ENCODE results near the gene MYRIP.

The MYRIP gene

DNA sequence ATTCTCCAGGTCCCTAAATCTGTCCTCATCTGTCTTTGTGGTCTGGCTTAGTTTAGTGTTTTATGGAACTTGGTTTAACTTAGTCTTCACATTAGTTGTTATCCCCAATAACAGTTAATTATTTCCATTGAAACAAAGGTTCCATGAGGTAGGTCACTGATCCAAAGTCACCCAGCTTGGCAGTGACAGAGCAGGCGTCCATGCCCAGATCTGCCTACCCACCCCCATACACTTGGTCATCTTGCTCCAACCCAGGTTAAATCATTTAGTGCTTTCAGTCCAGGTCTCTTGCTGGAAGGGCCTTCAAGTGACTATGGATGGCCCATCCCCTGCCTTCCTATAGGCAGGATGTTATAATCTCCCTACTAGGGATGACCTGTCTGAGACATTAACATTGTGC, 127.4 kb downstream of the MYRIP start:
- no peak overlapping the region for H2AFZ ChIP-seq (ENCODE audit: low read depth, low read length, severe bottlenecking)

DNA sequence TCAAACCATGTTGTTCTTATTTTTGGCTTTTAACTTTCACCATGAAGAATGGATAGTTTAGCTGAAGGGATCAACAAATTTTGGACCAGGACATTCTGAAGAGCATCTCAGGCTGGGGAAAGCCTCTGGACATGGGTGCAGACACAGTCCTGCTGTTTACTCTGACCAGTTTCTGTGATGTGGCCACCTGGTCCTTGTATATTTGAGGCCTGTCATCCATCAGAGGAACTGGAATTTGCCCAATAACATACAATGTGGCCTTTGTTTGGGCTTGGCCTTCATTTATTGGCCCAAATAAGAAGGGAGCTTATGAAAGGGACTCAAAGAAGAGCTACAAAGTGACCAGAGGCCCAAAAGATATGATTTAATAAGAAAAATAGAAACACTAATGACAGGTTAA, 127.9 kb downstream of the MYRIP start:
- no peak overlapping the region for H3K27ac ChIP-seq (ENCODE audit: low read depth, low read length)
- TF ChIP-seq EZH2phosphoT487 (conservative IDR thresholded peaks at IDR 0.05; ENCODE audit: low read length) = no peak
- TF ChIP-seq, protein P1, sequence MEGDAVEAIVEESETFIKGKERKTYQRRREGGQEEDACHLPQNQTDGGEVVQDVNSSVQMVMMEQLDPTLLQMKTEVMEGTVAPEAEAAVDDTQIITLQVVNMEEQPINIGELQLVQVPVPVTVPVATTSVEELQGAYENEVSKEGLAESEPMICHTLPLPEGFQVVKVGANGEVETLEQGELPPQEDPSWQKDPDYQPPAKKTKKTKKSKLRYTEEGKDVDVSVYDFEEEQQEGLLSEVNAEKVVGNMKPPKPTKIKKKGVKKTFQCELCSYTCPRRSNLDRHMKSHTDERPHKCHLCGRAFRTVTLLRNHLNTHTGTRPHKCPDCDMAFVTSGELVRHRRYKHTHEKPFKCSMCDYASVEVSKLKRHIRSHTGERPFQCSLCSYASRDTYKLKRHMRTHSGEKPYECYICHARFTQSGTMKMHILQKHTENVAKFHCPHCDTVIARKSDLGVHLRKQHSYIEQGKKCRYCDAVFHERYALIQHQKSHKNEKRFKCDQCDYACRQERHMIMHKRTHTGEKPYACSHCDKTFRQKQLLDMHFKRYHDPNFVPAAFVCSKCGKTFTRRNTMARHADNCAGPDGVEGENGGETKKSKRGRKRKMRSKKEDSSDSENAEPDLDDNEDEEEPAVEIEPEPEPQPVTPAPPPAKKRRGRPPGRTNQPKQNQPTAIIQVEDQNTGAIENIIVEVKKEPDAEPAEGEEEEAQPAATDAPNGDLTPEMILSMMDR (IDR thresholded peaks at IDR 0.05; ENCODE audit: insufficient read depth, low read length, poor library complexity, severe bottlenecking) = no peak
- no peaks in the 10 kb centered on the region for H3K27me3 ChIP-seq (ENCODE audit: low read length)
- H3K9ac ChIP-seq (ENCODE audit: low read length) = no peak overlapping the region
- no peaks in the 10 kb centered on the region for H4K20me1 ChIP-seq (ENCODE audit: low read depth, low read length)
- H3K4me2 ChIP-seq (ENCODE audit: low read depth, low read length, poor library complexity, severe bottlenecking) = no peak overlapping the region
- H3K4me3 ChIP-seq (ENCODE audit: insufficient read depth, low read length, poor library complexity, severe bottlenecking) = no peak overlapping the region
- no peaks in the 10 kb centered on the region for H3K36me3 ChIP-seq (ENCODE audit: low read length)
- H3F3A ChIP-seq (ENCODE audit: insufficient read depth) = no peaks in the 10 kb centered on the region
- no peaks in the 10 kb centered on the region for H3K79me2 ChIP-seq (ENCODE audit: insufficient read depth, low read length)
- no peaks in the 10 kb centered on the region for H3K9me3 ChIP-seq (ENCODE audit: insufficient read depth, low read length)
- H3K9me2 ChIP-seq (replicated peaks; ENCODE audit: insufficient read depth, low read length) = no peaks in the 10 kb centered on the region
- no peak overlapping the region for H2AFZ ChIP-seq (ENCODE audit: low read depth, low read length, severe bottlenecking)

More for the DNA sequence above, 127.4 kb downstream of the MYRIP start:
- no peak for TF ChIP-seq EZH2phosphoT487 (conservative IDR thresholded peaks at IDR 0.05; ENCODE audit: low read length)
- no peak overlapping the region for H3K4me3 ChIP-seq (ENCODE audit: insufficient read depth, low read length, poor library complexity, severe bottlenecking)
- no peak overlapping the region for H3K27ac ChIP-seq (ENCODE audit: low read depth, low read length)
- H3K9me3 ChIP-seq (ENCODE audit: insufficient read depth, low read length) = no peaks in the 10 kb centered on the region
- H4K20me1 ChIP-seq (ENCODE audit: low read depth, low read length) = no peaks in the 10 kb centered on the region
- H3K9me2 ChIP-seq (replicated peaks; ENCODE audit: insufficient read depth, low read length) = no peaks in the 10 kb centered on the region
- H3F3A ChIP-seq (ENCODE audit: insufficient read depth) = no peaks in the 10 kb centered on the region
- H3K9ac ChIP-seq (ENCODE audit: low read length) = no peak overlapping the region
- no peaks in the 10 kb centered on the region for H3K27me3 ChIP-seq (ENCODE audit: low read length)
- H3K36me3 ChIP-seq (ENCODE audit: low read length) = no peaks in the 10 kb centered on the region
- H3K4me2 ChIP-seq (ENCODE audit: low read depth, low read length, poor library complexity, severe bottlenecking) = no peak overlapping the region
- H3K79me2 ChIP-seq (ENCODE audit: insufficient read depth, low read length) = no peaks in the 10 kb centered on the region

DNA sequence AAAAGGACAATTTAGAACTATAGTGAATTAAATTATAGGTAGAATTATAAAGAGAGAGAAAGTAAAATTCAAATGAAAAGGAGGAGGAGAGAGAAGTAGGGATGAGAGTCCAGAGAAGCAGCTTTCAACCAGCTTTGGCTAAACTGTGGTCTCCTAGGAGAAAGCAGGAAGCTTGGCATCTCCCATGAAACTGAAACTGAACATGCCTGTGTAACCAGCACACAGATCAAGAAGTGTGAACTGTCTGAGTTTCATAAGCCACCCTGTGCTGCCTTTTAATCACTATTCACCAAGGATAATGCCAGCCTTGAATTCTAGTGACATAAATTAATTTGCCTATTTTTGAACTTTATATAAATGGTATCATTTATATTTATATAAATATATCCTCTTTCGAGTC, 128.5 kb downstream of the MYRIP start:
- H3K4me2 ChIP-seq (ENCODE audit: low read depth, low read length, poor library complexity, severe bottlenecking) = no peak overlapping the region
- H3F3A ChIP-seq (ENCODE audit: insufficient read depth) = no peaks in the 10 kb centered on the region
- no peaks in the 10 kb centered on the region for H3K9me2 ChIP-seq (replicated peaks; ENCODE audit: insufficient read depth, low read length)
- no peaks in the 10 kb centered on the region for H3K36me3 ChIP-seq (ENCODE audit: low read length)
- H4K20me1 ChIP-seq (ENCODE audit: low read depth, low read length) = no peaks in the 10 kb centered on the region
- H3K79me2 ChIP-seq (ENCODE audit: insufficient read depth, low read length) = no peaks in the 10 kb centered on the region
- no peaks in the 10 kb centered on the region for H3K27me3 ChIP-seq (ENCODE audit: low read length)
- H3K27ac ChIP-seq (ENCODE audit: low read depth, low read length) = no peak overlapping the region
- H2AFZ ChIP-seq (ENCODE audit: low read depth, low read length, severe bottlenecking) = no peak overlapping the region
- no peaks in the 10 kb centered on the region for H3K9me3 ChIP-seq (ENCODE audit: insufficient read depth, low read length)
- TF ChIP-seq, protein P1 (IDR thresholded peaks at IDR 0.05; ENCODE audit: insufficient read depth, low read length, poor library complexity, severe bottlenecking) = no peak
- TF ChIP-seq EZH2phosphoT487 (conservative IDR thresholded peaks at IDR 0.05; ENCODE audit: low read length) = no peak
- H3K4me3 ChIP-seq (ENCODE audit: insufficient read depth, low read length, poor library complexity, severe bottlenecking) = no peak overlapping the region
- H3K9ac ChIP-seq (ENCODE audit: low read length) = no peak overlapping the region

DNA sequence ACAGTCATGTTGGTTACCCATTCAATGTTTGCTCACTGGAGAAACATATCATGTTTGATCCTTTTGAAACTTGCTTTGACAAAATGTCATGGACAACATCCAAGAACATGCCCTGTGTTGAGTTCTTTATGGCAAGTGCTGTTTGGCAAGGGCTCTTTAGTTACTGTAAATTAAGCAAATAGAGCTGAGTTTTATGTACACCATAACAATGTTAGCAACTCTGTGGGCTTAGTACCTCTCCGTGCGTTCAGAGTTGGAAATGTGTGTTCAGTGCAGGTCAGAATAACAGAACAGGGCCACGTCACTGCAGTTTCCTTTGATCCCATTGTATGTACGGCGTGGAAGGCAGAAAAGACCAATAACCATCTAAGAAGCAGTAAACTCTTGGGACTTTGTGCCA, 132.5 kb downstream of the MYRIP start:
- H3K4me2 ChIP-seq (ENCODE audit: low read depth, low read length, poor library complexity, severe bottlenecking) = no peak overlapping the region
- no peaks in the 10 kb centered on the region for H3K36me3 ChIP-seq (ENCODE audit: low read length)
- H3K27ac ChIP-seq (ENCODE audit: low read depth, low read length) = no peak overlapping the region
- no peak overlapping the region for H2AFZ ChIP-seq (ENCODE audit: low read depth, low read length, severe bottlenecking)
- H3K79me2 ChIP-seq (ENCODE audit: insufficient read depth, low read length) = no peaks in the 10 kb centered on the region
- H3K4me3 ChIP-seq (ENCODE audit: insufficient read depth, low read length, poor library complexity, severe bottlenecking) = no peak overlapping the region
- H3K9me3 ChIP-seq (ENCODE audit: insufficient read depth, low read length) = no peaks in the 10 kb centered on the region
- no peak overlapping the region for H3K9ac ChIP-seq (ENCODE audit: low read length)
- H4K20me1 ChIP-seq (ENCODE audit: low read depth, low read length) = no peaks in the 10 kb centered on the region
- TF ChIP-seq, protein P1 (IDR thresholded peaks at IDR 0.05; ENCODE audit: insufficient read depth, low read length, poor library complexity, severe bottlenecking) = no peak
- TF ChIP-seq EZH2phosphoT487 (conservative IDR thresholded peaks at IDR 0.05; ENCODE audit: low read length) = no peak
- H3K9me2 ChIP-seq (replicated peaks; ENCODE audit: insufficient read depth, low read length) = no peaks in the 10 kb centered on the region
- no peaks in the 10 kb centered on the region for H3K27me3 ChIP-seq (ENCODE audit: low read length)
- H3F3A ChIP-seq (ENCODE audit: insufficient read depth) = no peaks in the 10 kb centered on the region

Measured in SU-DHL-6 (cell line).